DMS153 treated with DMSO at 0.1 percent for 48 hours (cell line): Measurements from ENCODE around the gene RNF144A.

Experiments
- DNase-seq: peaks from one replicate; lab custom pipeline; 2025; ENCODE audit not compliant: unreplicated experiment; lab: John Stamatoyannopoulos, UW

RNF144A gene

GRCh38 chr2:6970551-6970950, 53.3 kb downstream of the RNF144A start:
- DNase-seq, result no peak

- DNase-seq, result no peak
Measured at GRCh38 chr2:6970976-6971480, 53.8 kb downstream of the RNF144A start.

GRCh38 chr2:6971502-6971901, 54.3 kb downstream of the RNF144A start:
- DNase-seq, result no peak

DNA sequence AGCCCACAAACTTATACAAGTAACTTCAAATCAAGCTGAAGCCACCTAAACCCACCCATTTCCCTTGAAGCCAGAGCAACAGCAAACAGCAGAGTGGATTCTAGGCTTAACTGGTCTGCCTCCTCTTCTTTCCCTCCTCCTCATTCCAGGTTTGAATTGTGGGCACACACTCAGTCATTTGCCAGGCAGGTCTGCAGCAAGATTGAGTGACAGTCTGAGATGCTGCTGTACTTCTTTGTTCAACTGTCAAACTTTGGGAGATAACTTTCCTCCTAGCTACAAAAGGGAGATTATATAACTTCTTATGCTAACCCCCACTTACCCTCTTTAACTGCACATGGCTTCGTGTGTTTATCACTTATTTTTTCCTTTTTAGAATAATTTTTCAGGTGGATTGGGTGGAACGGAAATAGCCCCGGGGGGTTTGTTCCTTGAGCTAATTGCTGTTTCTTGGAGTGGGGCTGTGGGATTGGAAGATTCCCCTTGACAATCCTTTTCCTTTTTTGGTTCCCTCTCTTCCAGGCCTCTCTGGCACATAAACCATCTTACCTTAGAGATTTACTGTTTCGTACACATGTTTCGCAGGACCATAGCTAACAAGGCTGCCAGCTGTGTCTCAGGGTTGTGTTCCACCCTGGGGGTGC, 55.0 kb downstream of the RNF144A start:
- DNase-seq, result no peak

GRCh38 chr2:6973895-6974545, 56.8 kb downstream of the RNF144A start:
- no peak for DNase-seq

DNA sequence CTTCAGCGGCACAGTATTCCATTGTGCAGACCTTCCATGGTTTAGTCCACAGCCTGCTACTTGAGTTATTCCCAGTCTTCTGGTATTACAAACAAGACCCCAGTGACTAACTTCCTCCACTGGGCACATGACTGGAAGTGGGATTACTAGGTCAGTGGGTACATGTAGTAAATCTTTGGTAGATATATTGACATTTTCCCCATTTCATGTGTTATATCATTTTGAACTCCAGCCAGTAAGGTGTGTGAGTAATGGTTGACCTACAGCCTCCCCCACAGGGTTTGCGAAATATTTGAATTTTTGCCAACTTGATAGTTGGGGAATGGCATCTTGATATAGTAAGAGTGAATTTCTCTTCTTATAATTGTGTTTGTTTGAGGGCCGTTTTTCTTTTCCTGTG, 58.8 kb downstream of the RNF144A start:
- DNase-seq, result no peak

DNA sequence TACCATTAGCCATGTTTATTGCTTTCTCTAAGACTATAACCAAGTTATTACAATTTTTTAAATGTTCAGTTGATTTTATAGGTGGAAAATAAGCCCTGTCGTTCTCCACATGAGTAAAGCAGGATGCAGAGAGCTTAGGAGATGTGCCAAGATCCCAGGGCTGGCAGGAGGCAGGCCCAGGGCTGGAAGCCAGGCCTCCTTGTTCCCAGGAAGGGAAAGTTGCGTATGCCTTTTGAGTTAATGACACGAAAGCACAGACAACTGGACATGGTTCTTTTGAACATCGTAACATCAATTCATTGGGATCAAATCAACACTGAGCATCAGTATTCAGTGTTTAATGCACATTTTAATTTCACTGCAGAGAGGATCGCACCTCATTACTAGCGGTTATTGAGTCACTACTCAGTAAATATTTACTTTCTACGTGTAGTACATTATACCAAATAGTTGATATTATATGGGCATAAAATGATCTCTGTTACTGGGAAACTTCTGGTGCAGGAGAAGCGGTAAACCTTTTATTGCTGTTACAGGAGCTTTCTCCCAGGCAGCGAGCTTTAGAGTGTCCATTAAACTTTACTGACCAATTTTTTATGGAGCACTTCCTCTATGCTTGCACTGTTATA, 60.0 kb downstream of the RNF144A start:
- peak; percentile 65 for DNase-seq

DNA sequence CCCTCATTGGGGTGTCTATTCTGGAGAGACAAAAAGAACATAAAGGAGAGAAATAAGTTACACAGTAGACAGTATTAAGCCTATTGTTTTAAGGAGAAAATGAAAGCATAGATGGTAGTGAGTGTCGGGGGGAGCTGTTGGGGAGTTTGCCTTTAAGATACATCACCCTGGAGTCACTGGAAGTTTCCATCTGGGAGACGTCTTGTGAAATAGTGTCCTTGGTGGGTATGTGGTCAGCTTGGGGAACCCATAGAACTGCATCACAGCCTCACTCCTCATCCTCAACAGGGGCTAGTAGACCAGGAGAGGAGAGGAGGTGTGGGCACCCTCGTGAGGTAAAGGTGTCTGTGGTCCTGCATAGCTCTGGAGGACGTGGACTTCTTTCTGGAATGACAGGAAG, 60.6 kb downstream of the RNF144A start:
- no peak for DNase-seq

- DNase-seq, result no peak
Measured at GRCh38 chr2:6978991-6979390, 61.8 kb downstream of the RNF144A start.

GRCh38 chr2:6982449-6982848, 65.2 kb downstream of the RNF144A start:
- no peak for DNase-seq

- DNase-seq, result no peak
Measured at GRCh38 chr2:6982934-6983589, 65.8 kb downstream of the RNF144A start.

- DNase-seq, result peak; percentile 36
Measured at GRCh38 chr2:6986301-6986911, 69.2 kb downstream of the RNF144A start.

GRCh38 chr2:6986912-6987361, 69.7 kb downstream of the RNF144A start:
- peak; percentile 48 for DNase-seq

GRCh38 chr2:6990871-6991270, 73.7 kb downstream of the RNF144A start:
- DNase-seq, result no peak

DNA sequence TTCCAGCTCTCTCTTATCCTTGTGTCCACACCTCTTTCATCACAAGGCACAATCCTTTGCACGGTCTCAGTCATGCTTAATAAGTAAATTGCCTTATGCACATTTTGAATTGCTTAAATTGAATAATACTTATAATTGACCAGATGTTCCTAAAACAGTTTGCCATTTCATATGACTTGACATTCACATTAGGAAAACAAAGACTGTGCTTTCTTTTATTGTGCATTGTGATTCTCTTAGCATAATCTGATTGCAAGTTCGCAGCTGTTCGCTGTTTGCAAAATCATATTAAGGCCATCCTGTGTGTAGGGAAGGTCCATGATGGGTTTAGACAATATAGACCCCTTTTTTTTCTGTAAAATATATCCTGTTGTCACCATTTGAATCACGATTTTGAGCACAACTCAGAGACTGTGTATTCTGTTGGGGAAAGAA, 75.6 kb downstream of the RNF144A start:
- DNase-seq, result no peak

DNA sequence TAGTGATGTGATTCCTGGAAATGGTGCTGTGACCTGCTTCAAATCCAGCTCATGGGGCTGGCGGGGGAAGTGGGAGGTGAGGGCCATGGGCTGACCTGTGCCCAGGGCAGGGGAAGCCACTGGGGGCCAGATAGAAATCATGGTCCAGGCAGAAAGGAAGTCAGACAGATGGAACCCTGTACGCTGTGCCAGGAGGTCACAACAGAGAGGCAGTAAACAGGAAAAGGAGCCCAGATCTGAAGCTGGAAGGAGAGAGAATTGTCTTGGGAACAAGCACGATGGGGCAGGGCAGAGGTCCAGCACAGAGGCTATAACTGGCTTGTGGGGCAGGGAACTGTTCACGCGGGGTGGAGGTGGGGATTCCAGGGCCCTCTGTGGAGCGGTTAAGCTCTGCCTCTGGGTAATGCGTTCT, 76.0 kb downstream of the RNF144A start:
- DNase-seq, result no peak

GRCh38 chr2:6993936-6994335, 76.7 kb downstream of the RNF144A start:
- DNase-seq, result no peak

GRCh38 chr2:6994536-6995128, 77.4 kb downstream of the RNF144A start:
- DNase-seq, result no peak

DNA sequence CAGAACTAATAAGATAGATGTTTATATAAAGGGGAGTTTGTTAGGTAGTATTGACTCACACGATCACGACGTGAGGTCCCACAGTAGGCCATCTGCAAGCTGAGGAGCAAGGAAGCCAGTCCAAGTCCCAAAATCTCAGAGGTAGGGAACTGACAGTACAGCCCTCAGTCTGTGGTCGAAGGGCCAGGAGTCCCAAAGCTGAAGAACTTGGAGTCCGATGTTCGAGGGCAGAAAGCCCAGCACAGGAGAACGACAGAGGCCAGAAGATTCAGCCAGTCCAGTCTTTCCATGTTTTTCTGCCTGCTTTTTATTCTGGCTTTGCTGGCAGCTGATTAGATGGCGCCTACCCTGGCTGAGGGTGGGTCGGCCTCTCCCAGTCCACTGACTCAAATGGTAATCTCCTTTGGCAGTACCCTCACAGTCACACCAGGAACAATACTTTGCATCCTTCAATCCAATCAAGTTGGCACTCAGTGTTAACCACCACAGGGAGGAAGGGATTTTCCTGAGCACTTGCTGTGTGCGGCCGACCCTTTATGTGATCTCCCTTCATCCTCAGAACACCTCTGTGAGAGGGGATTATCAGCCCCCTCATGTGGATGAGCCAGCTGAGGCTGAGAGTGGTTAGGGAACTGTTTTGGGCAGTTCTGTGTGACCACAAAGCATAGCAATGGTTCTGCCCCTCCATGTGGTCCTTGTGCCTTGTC, 78.3 kb downstream of the RNF144A start:
- no peak for DNase-seq

- DNase-seq, result no peak
Measured at GRCh38 chr2:6999211-6999877, 82.1 kb downstream of the RNF144A start.
